OCI-LY1 (cell line): Measurements from ENCODE around the gene OOEP.

Experiments used
- H2AFZ ChIP-seq: fragments of 200-600 bp; sonication (generic), shearing (Covaris generic); 2 replicates; pipeline ENCODE4 v1.6.0; 2014; ENCODE audit warnings: antibody characterized with exemption, mild to moderate bottlenecking, low read length
- H3F3A ChIP-seq: fragments of 200-600 bp; sonication (generic), shearing (Covaris generic); 2 replicates; pipeline ENCODE4 v1.6.0; 2014; ENCODE audit warnings: mild to moderate bottlenecking, antibody characterized with exemption, low read length, moderate library complexity; ENCODE audit not compliant: insufficient read depth
- H3K27ac ChIP-seq: fragments of 200-600 bp; sonication (generic); 2 replicates; pipeline ENCODE4 v1.5.1; 2014; ENCODE audit warnings: low read length, mixed run types, mild to moderate bottlenecking, low read depth; ENCODE audit not compliant: poor library complexity, severe bottlenecking
- H3K27me3 ChIP-seq: fragments of 200-600 bp; sonication (generic); 2 replicates; pipeline ENCODE4 v1.6.0; 2014; ENCODE audit warnings: antibody characterized with exemption, mild to moderate bottlenecking, low read length, moderate library complexity; ENCODE audit not compliant: insufficient read depth
- H3K36me3 ChIP-seq: fragments of 200-600 bp; sonication (generic); 2 replicates; pipeline ENCODE4 v1.6.1; 2014; ENCODE audit warnings: mild to moderate bottlenecking, antibody characterized with exemption, low read length, moderate library complexity, mixed read lengths; ENCODE audit not compliant: insufficient read depth
- H3K4me1 ChIP-seq: fragments of 200-600 bp; sonication (generic); 2 replicates; pipeline ENCODE4 v1.5.1; 2014; ENCODE audit warnings: mild to moderate bottlenecking, low read length, moderate library complexity; ENCODE audit not compliant: insufficient read depth, severe bottlenecking
- H3K4me2 ChIP-seq: fragments of 200-600 bp; sonication (generic), shearing (Covaris generic); 2 replicates; pipeline ENCODE4 v1.6.1; 2014; ENCODE audit warnings: low read length
- H3K4me3 ChIP-seq: fragments of 200-600 bp; sonication (generic); 2 replicates; pipeline ENCODE4 v1.5.1; 2014; ENCODE audit warnings: low read length, low read depth, mild to moderate bottlenecking, mixed read lengths; ENCODE audit not compliant: poor library complexity, severe bottlenecking
- H3K79me2 ChIP-seq: fragments of 200-600 bp; shearing (Covaris generic); 2 replicates; pipeline ENCODE4 v1.6.1; 2016; ENCODE audit warnings: mixed run types, low read length, mixed read lengths; ENCODE audit not compliant: insufficient read depth
- H3K9ac ChIP-seq: fragments of 200-600 bp; sonication (generic), shearing (Covaris generic); 2 replicates; pipeline ENCODE4 v1.6.1; 2014; ENCODE audit warnings: mild to moderate bottlenecking, low read length, mixed read lengths
- H3K9me2 ChIP-seq: fragments of 200-600 bp; sonication (generic), shearing (Covaris generic); 2 replicates; pipeline ENCODE4 v1.6.1; 2014; ENCODE audit warnings: low read depth, mild to moderate bottlenecking, low read length, mixed read lengths
- H3K9me3 ChIP-seq: fragments of 200-600 bp; shearing (Covaris generic); 2 replicates; pipeline ENCODE4 v1.6.1; 2014; ENCODE audit warnings: low read length, mixed read lengths
- H4K20me1 ChIP-seq: fragments of 200-600 bp; sonication (generic), shearing (Covaris generic); 2 replicates; pipeline ENCODE4 v1.6.0; 2016; ENCODE audit warnings: mild to moderate bottlenecking, low read length; ENCODE audit not compliant: insufficient read depth
- EZH2 ChIP-seq: fragments of 200-600 bp; sonication (generic), shearing (Covaris generic); IDR thresholded peaks from 2 replicates; pipeline ENCODE4 v1.8.0; 2017; ENCODE audit warnings: borderline replicate concordance, mixed run types, mild to moderate bottlenecking, antibody characterized with exemption, low read length, moderate library complexity, mixed read lengths
- TF ChIP-seq, protein P1 (sequence below): fragments of 200-600 bp; sonication (generic), shearing (Covaris generic); IDR thresholded peaks from 2 replicates; pipeline ENCODE4 v1.5.1; 2017; ENCODE audit warnings: mild to moderate bottlenecking, antibody characterized with exemption, low read length, moderate library complexity, mixed read lengths

OOEP gene

DNA sequence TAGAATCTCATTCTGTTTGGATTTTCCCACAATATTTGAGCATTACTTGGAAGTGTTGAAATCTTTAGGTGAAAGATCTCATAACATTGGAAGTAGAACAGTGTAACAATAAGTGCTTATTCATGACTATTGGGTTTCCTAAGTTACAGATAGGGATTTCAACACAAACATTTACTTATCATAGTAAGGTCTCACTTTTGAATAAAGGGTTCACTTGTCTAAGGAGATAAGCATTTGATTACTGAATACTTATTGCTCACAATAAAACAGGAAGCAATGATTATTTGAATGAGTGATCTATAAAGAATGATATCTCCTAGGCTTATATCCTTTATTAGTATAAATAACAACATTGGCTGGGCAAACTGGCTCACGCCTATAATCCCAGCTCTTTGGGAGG lies 39.7 kb upstream of the OOEP start:
- TF ChIP-seq, protein P1, sequence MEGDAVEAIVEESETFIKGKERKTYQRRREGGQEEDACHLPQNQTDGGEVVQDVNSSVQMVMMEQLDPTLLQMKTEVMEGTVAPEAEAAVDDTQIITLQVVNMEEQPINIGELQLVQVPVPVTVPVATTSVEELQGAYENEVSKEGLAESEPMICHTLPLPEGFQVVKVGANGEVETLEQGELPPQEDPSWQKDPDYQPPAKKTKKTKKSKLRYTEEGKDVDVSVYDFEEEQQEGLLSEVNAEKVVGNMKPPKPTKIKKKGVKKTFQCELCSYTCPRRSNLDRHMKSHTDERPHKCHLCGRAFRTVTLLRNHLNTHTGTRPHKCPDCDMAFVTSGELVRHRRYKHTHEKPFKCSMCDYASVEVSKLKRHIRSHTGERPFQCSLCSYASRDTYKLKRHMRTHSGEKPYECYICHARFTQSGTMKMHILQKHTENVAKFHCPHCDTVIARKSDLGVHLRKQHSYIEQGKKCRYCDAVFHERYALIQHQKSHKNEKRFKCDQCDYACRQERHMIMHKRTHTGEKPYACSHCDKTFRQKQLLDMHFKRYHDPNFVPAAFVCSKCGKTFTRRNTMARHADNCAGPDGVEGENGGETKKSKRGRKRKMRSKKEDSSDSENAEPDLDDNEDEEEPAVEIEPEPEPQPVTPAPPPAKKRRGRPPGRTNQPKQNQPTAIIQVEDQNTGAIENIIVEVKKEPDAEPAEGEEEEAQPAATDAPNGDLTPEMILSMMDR, result no peak
- TF ChIP-seq EZH2, result no peak
- H3K4me1 ChIP-seq, result no peaks in the 10 kb centered on the region
- no peak overlapping the region for H2AFZ ChIP-seq
- H3K36me3 ChIP-seq, result no peaks in the 10 kb centered on the region
- no peaks in the 10 kb centered on the region for H3F3A ChIP-seq
- H4K20me1 ChIP-seq, result no peaks in the 10 kb centered on the region
- no peak overlapping the region for H3K4me3 ChIP-seq
- H3K79me2 ChIP-seq, result no peaks in the 10 kb centered on the region
- no peak overlapping the region for H3K27ac ChIP-seq
- H3K9me2 ChIP-seq, result no peaks in the 10 kb centered on the region
- no peaks in the 10 kb centered on the region for H3K9me3 ChIP-seq
- no peak overlapping the region for H3K9ac ChIP-seq
- H3K27me3 ChIP-seq, result no peaks in the 10 kb centered on the region
- H3K4me2 ChIP-seq, result no peak overlapping the region

DNA sequence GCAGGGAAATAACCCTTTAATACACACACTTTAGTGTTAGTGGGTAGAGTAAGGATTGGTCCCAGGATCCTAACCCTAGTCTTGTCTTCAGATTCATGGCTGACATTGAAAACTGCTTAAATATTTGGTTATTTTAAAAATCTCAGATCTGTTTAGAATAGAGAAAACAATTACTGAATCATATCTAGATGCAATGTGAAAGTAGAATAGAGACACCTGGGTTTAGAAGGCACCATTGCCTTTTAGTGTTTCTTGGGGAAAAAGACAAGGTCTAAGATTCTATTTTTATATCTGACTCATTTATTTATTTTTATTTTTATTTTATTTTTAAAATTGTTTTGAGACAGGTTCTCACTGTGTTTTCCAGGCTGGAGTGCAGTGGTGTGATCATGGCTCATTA lies 31.0 kb upstream of the OOEP start:
- Histone ChIP-seq H3F3A (no peaks in the 10 kb centered on the region), H4K20me1 (no peaks in the 10 kb centered on the region), H3K9me3 (no peaks in the 10 kb centered on the region), H2AFZ (no peak overlapping the region), H3K9ac (no peak overlapping the region), H3K4me1 (no peaks in the 10 kb centered on the region), H3K79me2 (no peaks in the 10 kb centered on the region), H3K27me3 (no peaks in the 10 kb centered on the region), H3K9me2 (no peaks in the 10 kb centered on the region), H3K4me2 (no peak overlapping the region), H3K36me3 (no peaks in the 10 kb centered on the region), H3K27ac (no peak overlapping the region), H3K4me3 (no peak overlapping the region)
- TF ChIP-seq EZH2, result no peak

DNA sequence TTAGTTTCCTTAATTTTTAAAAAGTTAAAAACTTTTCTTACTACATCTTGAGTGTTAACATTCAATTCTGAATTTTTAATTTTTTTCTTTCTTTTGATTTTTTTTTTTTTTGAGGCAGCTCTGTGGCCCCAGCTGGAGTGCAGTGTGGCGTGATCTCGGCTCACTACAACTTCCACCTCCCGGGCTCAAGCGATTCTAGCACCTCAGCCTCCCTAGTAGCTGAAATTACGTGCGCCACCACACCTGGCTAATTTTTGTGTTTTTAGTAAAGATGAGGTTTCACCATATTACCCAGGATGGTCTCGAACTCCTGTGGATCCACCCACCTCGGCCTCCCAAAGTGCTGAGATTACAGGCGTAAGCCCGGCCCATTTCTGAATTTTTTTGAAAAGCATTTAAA lies 26.2 kb upstream of the OOEP start:
- Histone ChIP-seq H3K9ac (no peak overlapping the region), H3K79me2 (no peaks in the 10 kb centered on the region), H3K4me2 (no peak overlapping the region), H3K27me3 (no peaks in the 10 kb centered on the region), H4K20me1 (no peaks in the 10 kb centered on the region), H3K4me3 (no peak overlapping the region), H3K9me3 (no peaks in the 10 kb centered on the region), H3F3A (no peaks in the 10 kb centered on the region), H3K27ac (no peak overlapping the region), H3K36me3 (no peaks in the 10 kb centered on the region), H2AFZ (no peak overlapping the region), H3K9me2 (no peaks in the 10 kb centered on the region), H3K4me1 (no peaks in the 10 kb centered on the region)
- TF ChIP-seq EZH2, result no peak
- TF ChIP-seq, protein P1, result no peak

DNA sequence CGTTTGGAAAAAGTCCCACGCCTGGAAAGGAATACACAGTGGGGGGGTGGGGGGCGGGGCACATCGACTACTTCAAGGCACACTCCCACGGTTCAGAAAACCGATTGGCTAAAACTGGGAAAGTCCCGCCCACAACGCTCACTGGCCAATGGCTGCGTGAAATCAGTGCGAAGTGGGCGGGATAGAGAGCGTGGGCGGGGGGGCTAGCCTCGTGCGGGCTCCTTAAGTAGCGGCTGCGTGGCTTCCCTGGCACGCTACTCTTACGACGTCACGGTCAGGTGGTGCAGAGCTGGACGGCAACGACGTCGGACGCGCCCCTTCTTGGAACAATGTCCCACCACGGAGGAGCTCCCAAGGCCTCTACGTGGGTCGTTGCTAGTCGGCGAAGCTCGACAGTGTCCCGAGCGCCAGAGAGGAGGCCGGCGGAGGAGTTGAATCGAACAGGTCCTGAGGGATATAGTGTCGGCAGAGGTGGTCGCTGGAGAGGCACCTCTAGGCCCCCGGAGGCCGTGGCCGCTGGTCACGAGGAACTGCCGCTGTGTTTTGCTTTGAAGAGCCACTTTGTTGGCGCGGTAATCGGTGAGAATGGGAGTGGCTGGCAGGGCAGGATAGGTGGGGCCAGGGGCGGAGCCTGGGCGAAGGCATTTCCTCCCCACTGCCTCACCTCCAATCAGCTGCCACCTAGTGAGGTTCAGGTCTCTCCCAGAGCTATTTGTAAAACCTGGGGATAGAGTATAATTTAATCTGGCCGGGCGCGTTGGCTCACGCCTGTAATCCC lies 25.1 kb upstream of the OOEP start, which contains the start of gene DDX43:
TSS of gene DDX43 (plus strand) at position 252 of the 778 bp plus-strand sequence. CDS start at position 330, 78 bp downstream.
- Histone ChIP-seq H4K20me1 (no peaks in the 10 kb centered on the region), H3K79me2 (no peaks in the 10 kb centered on the region), H2AFZ (no peak within 1 kb of the TSS), H3K9me3 (no peaks in the 10 kb centered on the region), H3K4me1 (no peaks in the 10 kb centered on the region), H3K9ac (no peak within 1 kb of the TSS), H3K36me3 (no peaks in the 10 kb centered on the region), H3K27me3 (no peaks in the 10 kb centered on the region), H3K4me3 (no peak within 1 kb of the TSS), H3K9me2 (no peaks in the 10 kb centered on the region), H3K27ac (no peak within 1 kb of the TSS), H3K4me2 (no peak within 1 kb of the TSS), H3F3A (no peaks in the 10 kb centered on the region)
- no peak for TF ChIP-seq EZH2
- TF ChIP-seq, protein P1, result no peak
